Parathyroid adenoma (tissue), 2 donors: ENCODE measurements around the gene TIMM29.

Source experiments
- H2AFZ ChIP-seq: fragments of 300-600 bp; sonication (generic); one replicate; pipeline ENCODE4 v1.7.0; 2017; ENCODE audit warnings: antibody characterized with exemption, mild to moderate bottlenecking
- H3K27ac ChIP-seq: fragments of 300-600 bp; sonication (generic); one replicate; pipeline ENCODE4 v1.7.0; 2017
- H3K27me3 ChIP-seq: fragments of 300-600 bp; sonication (generic); one replicate; pipeline ENCODE4 v1.7.0; 2017; ENCODE audit warnings: low read length; ENCODE audit not compliant: control insufficient read depth, insufficient read depth
- H3K36me3 ChIP-seq: fragments of 300-600 bp; sonication (generic); one replicate; pipeline ENCODE4 v1.7.0; 2017; ENCODE audit warnings: low read length; ENCODE audit not compliant: control insufficient read depth, insufficient read depth
- H3K4me1 ChIP-seq: fragments of 300-600 bp; sonication (generic); one replicate; pipeline ENCODE4 v1.7.0; 2017; ENCODE audit warnings: control low read depth
- H3K4me2 ChIP-seq: fragments of 300-600 bp; sonication (generic); one replicate; pipeline ENCODE4 v1.7.0; 2017; ENCODE audit warnings: low read length
- H3K4me3 ChIP-seq: fragments of 300-600 bp; sonication (generic); one replicate; pipeline ENCODE4 v1.7.0; 2017; ENCODE audit warnings: low read depth, low read length
- H3K79me2 ChIP-seq: fragments of 300-600 bp; sonication (generic); one replicate; pipeline ENCODE4 v1.7.0; 2017; ENCODE audit warnings: control low read depth
- H3K9ac ChIP-seq: fragments of 300-600 bp; sonication (generic); one replicate; pipeline ENCODE4 v1.7.0; 2017; ENCODE audit warnings: mild to moderate bottlenecking
- H3K9me3 ChIP-seq: fragments of 300-600 bp; sonication (generic); one replicate; pipeline ENCODE4 v1.7.0; 2017; ENCODE audit warnings: low read length; ENCODE audit not compliant: control insufficient read depth
- TF ChIP-seq, protein P1 (sequence below): fragments of 300-600 bp; sonication (generic); IDR thresholded peaks from one replicate; pipeline ENCODE4 v1.7.0; 2017; ENCODE audit warnings: antibody characterized with exemption, mild to moderate bottlenecking
- donor health status: primary hyperparathyroidism.

The TIMM29 gene

DNA sequence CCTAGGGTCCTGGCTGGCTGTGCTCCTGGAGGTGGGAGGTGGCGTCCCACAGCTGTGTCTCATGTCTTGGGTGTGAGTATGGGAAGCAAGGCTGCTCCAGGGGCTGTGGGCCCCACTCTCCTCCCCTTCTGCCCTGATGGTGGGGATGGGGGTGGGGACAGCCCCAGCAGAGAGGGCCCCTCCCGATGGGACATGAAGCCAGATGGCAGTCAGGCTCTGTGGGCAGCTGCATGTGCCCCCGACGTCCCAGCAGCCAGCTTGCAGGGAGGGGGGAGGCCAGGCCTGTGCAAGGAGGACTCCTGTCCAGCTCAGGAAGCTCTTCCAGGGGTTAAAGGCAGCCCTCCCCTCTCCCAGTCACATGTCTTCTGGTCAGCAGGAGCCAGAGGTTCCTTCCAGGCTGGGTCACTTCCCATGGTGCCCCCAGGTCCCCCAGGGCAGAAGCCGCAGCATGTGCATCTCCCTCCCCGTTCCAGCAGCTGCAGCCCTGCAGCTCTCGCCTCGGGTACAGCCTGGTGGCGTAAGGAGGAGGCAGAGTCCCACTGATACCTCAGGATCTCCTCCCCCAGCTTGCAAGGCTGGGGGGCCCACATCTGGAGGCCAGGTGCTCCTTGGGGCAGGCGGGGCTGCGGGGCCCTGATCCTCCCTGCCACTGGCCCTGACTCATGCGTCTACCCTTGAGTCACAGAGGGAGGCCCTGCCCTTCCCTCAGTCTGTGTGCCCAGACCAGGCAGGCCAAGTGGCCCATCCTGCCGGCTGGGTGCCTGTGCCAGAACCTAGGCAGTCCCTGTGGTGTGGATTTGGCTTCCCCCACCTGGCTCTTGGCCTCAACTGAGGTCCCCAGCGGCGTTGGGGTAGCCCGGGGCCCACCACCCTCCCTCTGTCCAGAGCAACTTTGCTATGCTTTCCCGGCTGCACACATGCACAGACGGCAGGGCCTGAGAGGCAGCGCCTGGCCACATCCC lies 13.2 kb upstream of the TIMM29 start:
- Histone ChIP-seq H3K27ac (no peak overlapping the region), H3K36me3 (no peaks in the 10 kb centered on the region)

DNA sequence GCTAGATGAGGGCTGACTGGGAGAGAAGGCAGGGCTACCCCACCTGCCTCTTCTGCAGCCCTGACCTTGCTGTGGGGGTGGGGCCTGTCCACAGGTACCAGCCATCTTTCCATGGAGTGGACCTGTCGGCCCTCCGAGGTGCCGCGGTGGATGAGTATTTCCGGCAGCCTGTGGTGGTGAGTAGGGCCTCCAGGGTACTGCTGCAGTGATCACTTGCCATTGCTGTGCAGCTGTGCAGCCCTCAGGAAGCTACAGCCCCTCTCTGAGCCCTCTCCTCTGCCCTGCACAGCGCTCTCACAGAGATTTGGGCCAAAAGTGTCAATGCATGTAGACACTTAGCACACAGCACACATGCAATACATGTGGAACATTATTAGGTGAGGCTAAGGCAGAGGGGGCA lies 12.0 kb upstream of the TIMM29 start:
- H3K9me3 ChIP-seq: no peaks in the 10 kb centered on the region
- no peak overlapping the region for H3K9ac ChIP-seq
- H3K4me1 ChIP-seq: no peaks in the 10 kb centered on the region
- H2AFZ ChIP-seq: no peak overlapping the region
- H3K27ac ChIP-seq: no peak overlapping the region
- no peaks in the 10 kb centered on the region for H3K36me3 ChIP-seq
- H3K27me3 ChIP-seq: no peaks in the 10 kb centered on the region
- no peak overlapping the region for H3K4me2 ChIP-seq
- H3K4me3 ChIP-seq: no peak overlapping the region
- peaks cover 2% of the 10 kb centered on the region for H3K79me2 ChIP-seq
- TF ChIP-seq, protein P1, sequence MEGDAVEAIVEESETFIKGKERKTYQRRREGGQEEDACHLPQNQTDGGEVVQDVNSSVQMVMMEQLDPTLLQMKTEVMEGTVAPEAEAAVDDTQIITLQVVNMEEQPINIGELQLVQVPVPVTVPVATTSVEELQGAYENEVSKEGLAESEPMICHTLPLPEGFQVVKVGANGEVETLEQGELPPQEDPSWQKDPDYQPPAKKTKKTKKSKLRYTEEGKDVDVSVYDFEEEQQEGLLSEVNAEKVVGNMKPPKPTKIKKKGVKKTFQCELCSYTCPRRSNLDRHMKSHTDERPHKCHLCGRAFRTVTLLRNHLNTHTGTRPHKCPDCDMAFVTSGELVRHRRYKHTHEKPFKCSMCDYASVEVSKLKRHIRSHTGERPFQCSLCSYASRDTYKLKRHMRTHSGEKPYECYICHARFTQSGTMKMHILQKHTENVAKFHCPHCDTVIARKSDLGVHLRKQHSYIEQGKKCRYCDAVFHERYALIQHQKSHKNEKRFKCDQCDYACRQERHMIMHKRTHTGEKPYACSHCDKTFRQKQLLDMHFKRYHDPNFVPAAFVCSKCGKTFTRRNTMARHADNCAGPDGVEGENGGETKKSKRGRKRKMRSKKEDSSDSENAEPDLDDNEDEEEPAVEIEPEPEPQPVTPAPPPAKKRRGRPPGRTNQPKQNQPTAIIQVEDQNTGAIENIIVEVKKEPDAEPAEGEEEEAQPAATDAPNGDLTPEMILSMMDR: no peak

More for the DNA sequence above, 13.2 kb upstream of the TIMM29 start:
- Histone ChIP-seq H3K27me3 (no peaks in the 10 kb centered on the region), H3K4me1 (no peaks in the 10 kb centered on the region), H3K4me2 (no peak overlapping the region), H3K79me2 (peaks cover 2% of the 10 kb centered on the region), H2AFZ (no peak overlapping the region), H3K9me3 (no peaks in the 10 kb centered on the region), H3K4me3 (no peak overlapping the region), H3K9ac (no peak overlapping the region)
- TF ChIP-seq, protein P1: no peak

DNA sequence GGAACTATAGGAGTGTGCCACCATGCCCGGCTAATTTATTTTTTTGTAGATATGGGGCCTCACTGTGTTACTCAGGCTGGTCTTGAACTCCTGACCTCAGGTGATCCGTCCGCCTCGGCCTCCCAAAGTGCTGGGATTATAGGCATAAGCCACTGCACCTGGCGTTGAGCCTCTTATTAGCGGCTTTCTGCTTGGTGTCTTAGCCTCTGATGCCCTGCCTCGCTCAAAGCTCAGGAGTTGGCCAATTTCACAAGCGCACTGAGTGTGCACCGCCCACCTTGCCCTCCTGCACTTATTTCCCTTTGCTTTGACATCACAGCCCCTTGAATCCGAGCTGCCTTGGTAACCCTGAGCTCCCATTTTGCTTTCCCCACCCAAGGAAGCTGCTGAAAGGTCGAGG lies 10.3 kb upstream of the TIMM29 start:
- Histone ChIP-seq H3K9ac (no peak overlapping the region), H3K36me3 (no peaks in the 10 kb centered on the region), H3K27me3 (no peaks in the 10 kb centered on the region), H2AFZ (no peak overlapping the region), H3K79me2 (no peaks in the 10 kb centered on the region), H3K4me1 (no peaks in the 10 kb centered on the region), H3K9me3 (no peaks in the 10 kb centered on the region), H3K27ac (no peak overlapping the region), H3K4me2 (no peak overlapping the region), H3K4me3 (no peak overlapping the region)
- TF ChIP-seq, protein P1: no peak

DNA sequence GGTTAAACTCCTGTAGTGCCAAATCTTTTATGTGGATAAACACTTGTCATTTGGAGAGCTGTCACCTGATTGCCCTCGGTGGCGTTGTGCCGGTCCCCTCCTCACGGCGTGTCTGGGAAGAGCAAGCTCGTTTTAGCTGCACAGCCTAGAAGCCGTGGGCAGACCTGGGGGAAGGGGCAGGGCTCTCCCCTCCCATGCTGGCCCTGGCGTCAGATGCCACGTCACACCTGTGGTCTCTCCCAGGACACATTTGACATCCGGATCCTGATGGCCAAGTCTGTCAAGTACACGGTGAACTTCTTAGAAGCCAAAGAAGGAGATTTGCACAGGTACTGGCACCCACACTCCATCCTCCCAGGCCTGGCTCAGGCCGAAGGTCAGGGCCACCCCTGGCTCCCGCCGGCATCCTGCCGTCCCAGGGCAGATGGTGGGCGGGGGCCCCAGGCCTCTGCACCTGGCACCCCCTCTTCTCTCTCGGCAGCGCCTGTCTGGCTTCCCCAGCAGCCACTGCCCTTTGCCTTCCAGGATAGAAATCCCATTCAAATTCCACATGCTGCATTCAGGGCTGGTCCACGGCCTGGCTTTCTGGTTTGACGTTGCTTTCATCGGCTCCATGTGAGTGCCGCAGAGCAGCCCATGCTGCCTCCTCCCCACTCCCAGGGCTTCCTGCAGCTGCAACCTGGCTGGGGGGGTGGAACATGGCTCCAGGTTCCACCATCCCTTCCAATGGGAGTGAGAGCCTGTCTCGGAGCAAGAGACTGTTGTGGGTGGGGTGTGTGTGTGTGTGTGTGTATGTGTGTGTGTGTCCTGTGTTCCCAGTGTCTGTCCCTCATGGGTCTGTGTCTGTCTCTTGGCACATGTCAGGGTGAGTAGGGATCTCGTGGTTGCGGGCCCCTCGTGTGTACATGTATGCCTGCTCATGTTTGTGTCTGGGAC lies 9.0 kb upstream of the TIMM29 start:
- Histone ChIP-seq H3K79me2 (no peaks in the 10 kb centered on the region), H3K36me3 (no peaks in the 10 kb centered on the region), H3K4me1 (no peaks in the 10 kb centered on the region), H3K9ac (no peak overlapping the region), H3K27me3 (no peaks in the 10 kb centered on the region), H3K4me3 (no peak overlapping the region), H3K4me2 (no peak overlapping the region), H3K9me3 (no peaks in the 10 kb centered on the region), H2AFZ (no peak overlapping the region), H3K27ac (no peak overlapping the region)
- TF ChIP-seq, protein P1: no peak
